ENCODE measurements around the gene PIK3R6. TPM values are rescaled to one million over a fixed set of nuclear protein-coding genes. Genes with fewer than 3 reads are reported as not detected.
A peak's percentile ranks its signal among the peaks of the same experiment; 100 is the strongest.

PIK3R6 gene
- total and polyA plus RNA-seq, 10 of the 15 experiments (the other 5 are each of a cell fraction or from before 2014, with no cell fraction given): 6.7 to 146 (median 68.2) TPM

DNA sequence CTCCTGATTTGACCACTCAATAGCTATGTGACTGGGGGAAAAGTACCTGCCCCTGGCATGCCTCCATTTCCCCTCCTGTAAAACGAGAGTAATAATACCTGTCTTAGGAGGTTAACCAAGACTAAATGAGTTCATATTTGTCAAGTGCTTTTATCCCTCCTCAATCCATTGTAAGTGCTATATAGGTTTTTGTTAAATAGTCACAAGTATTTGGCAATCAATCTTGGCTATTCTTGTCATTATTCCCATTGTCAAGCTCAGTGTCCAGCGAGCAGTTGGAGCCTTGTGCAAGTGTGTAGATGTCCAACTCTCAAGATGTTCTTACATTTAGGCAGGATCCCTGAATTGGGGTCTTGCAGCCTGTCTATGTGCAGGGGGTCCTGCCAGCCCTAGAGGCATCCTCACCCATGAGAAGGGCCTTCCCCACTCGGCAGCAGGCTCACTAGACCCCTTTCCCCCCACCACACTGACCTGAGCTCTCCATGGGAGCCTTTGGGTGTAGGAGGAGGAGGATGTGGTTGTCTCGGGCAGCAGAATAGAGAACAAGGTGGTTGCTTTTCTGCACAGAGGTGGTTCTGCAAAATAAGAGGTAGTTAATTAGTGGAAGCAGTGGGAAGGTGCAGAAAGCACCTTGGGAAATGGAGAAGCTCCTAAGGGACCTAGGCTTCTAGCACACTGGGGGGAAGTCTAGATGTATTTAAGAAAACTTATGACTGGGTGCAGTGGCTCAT lies 18.0 kb downstream of the PIK3R6 start (continued):
- TF ChIP-seq ATF2 (IDR thresholded peaks at IDR 0.05; ENCODE audit: low read length) (0 out of 2 replicates have a peak, but pooled peaks have one; percentile 20), GATAD2B (conservative IDR thresholded peaks at IDR 0.05; ENCODE audit: low read depth) (peak; percentile 96), EP300 (IDR thresholded peaks at IDR 0.05; ENCODE audit: borderline replicate concordance in 1 of 2, control insufficient read depth in 1 of 2, low read depth in 2 of 2, low read length in 2 of 2) (peak in 1 of 2 experiments; percentile 46; a peak in 1 of 4 replicates), POLR2AphosphoS5 (IDR thresholded peaks at IDR 0.05; ENCODE audit: low read length) (no peak), KAT2A (conservative IDR thresholded peaks at IDR 0.05; ENCODE audit: control insufficient read depth, low read depth, low read length) (no peak), ZBTB40 (IDR thresholded peaks at IDR 0.05; ENCODE audit: borderline replicate concordance) (no peak), MEF2B (IDR thresholded peaks at IDR 0.05; ENCODE audit: partially characterized antibody, poor library complexity, severe bottlenecking) (peak; percentile 97), SIX5 (IDR thresholded peaks at IDR 0.05; ENCODE audit: low read depth, low read length, severe bottlenecking) (no peak), ZNF24 (IDR thresholded peaks at IDR 0.05) (peak; percentile 7; the same call in 1 of the 2 replicates), RB1 (IDR thresholded peaks at IDR 0.05; ENCODE audit: borderline replicate concordance) (no peak), ATF7 (IDR thresholded peaks at IDR 0.05; ENCODE audit: low read depth) (0 out of 2 replicates have a peak, but pooled peaks have one; percentile 23)
- TF ChIP-seq, protein P1, sequence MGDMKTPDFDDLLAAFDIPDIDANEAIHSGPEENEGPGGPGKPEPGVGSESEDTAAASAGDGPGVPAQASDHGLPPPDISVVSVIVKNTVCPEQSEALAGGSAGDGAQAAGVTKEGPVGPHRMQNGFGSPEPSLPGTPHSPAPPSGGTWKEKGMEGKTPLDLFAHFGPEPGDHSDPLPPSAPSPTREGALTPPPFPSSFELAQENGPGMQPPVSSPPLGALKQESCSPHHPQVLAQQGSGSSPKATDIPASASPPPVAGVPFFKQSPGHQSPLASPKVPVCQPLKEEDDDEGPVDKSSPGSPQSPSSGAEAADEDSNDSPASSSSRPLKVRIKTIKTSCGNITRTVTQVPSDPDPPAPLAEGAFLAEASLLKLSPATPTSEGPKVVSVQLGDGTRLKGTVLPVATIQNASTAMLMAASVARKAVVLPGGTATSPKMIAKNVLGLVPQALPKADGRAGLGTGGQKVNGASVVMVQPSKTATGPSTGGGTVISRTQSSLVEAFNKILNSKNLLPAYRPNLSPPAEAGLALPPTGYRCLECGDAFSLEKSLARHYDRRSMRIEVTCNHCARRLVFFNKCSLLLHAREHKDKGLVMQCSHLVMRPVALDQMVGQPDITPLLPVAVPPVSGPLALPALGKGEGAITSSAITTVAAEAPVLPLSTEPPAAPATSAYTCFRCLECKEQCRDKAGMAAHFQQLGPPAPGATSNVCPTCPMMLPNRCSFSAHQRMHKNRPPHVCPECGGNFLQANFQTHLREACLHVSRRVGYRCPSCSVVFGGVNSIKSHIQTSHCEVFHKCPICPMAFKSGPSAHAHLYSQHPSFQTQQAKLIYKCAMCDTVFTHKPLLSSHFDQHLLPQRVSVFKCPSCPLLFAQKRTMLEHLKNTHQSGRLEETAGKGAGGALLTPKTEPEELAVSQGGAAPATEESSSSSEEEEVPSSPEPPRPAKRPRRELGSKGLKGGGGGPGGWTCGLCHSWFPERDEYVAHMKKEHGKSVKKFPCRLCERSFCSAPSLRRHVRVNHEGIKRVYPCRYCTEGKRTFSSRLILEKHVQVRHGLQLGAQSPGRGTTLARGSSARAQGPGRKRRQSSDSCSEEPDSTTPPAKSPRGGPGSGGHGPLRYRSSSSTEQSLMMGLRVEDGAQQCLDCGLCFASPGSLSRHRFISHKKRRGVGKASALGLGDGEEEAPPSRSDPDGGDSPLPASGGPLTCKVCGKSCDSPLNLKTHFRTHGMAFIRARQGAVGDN (IDR thresholded peaks at IDR 0.05): peak; percentile 11; the same call in 1 of the 2 replicates
- TF ChIP-seq, protein P2, sequence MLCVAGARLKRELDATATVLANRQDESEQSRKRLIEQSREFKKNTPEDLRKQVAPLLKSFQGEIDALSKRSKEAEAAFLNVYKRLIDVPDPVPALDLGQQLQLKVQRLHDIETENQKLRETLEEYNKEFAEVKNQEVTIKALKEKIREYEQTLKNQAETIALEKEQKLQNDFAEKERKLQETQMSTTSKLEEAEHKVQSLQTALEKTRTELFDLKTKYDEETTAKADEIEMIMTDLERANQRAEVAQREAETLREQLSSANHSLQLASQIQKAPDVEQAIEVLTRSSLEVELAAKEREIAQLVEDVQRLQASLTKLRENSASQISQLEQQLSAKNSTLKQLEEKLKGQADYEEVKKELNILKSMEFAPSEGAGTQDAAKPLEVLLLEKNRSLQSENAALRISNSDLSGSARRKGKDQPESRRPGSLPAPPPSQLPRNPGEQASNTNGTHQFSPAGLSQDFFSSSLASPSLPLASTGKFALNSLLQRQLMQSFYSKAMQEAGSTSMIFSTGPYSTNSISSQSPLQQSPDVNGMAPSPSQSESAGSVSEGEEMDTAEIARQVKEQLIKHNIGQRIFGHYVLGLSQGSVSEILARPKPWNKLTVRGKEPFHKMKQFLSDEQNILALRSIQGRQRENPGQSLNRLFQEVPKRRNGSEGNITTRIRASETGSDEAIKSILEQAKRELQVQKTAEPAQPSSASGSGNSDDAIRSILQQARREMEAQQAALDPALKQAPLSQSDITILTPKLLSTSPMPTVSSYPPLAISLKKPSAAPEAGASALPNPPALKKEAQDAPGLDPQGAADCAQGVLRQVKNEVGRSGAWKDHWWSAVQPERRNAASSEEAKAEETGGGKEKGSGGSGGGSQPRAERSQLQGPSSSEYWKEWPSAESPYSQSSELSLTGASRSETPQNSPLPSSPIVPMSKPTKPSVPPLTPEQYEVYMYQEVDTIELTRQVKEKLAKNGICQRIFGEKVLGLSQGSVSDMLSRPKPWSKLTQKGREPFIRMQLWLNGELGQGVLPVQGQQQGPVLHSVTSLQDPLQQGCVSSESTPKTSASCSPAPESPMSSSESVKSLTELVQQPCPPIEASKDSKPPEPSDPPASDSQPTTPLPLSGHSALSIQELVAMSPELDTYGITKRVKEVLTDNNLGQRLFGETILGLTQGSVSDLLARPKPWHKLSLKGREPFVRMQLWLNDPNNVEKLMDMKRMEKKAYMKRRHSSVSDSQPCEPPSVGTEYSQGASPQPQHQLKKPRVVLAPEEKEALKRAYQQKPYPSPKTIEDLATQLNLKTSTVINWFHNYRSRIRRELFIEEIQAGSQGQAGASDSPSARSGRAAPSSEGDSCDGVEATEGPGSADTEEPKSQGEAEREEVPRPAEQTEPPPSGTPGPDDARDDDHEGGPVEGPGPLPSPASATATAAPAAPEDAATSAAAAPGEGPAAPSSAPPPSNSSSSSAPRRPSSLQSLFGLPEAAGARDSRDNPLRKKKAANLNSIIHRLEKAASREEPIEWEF (IDR thresholded peaks at IDR 0.05; ENCODE audit: insufficient replicate concordance, low read depth, low read length): peak; percentile 83

Measured in GM12878 (cell line).